H1 (cell line): ENCODE results near the gene PARD6B. TPM values are rescaled to one million over a fixed set of nuclear protein-coding genes. Genes with fewer than 3 reads are reported as not detected.

Experiments
- PHF8 ChIP-seq: fragments of 200-600 bp; sonication (generic); conservative IDR thresholded peaks from 2 replicates; pipeline ENCODE4 v1.7.1; 2012; ENCODE audit warnings: low read depth, mild to moderate bottlenecking, inconsistent platforms, low read length, moderate library complexity
- RBBP5 ChIP-seq: IDR thresholded peaks from 2 replicates; pipeline ENCODE4 v1.7.1; 2012; ENCODE audit warnings: low read depth, mild to moderate bottlenecking, inconsistent platforms, low read length, moderate library complexity, borderline replicate concordance
- polyA plus RNA-seq, 7 experiments: library from polyadenylated mRNA; depleted of rRNA in 3 of 7; stranded (reverse) in 5 of 7; unstranded in 2 of 7; fragments of >200 nt in 5 of 7; fragments of 200-250 nt in 2 of 7; gene quantifications; 1 replicate in 5 of 7; 2 replicates in 1 of 7; 4 replicates in 1 of 7; pipeline versions ENCODE4 v1.2.1 to v1.2.3, GENCODE V29; 2011 to 2013; ENCODE audit warnings: missing spikeins in 2 of 7, mixed read lengths in 2 of 7
- total RNA-seq: library from RNA; stranded (reverse); fragmentation: NEBNext Ultra II Directional; extraction: Animal tissue kit (Norgen Biotek cat#: 25700); gene quantifications from 2 replicates; pipeline ENCODE4 v1.2.1, GENCODE V29; 2021

Gene PARD6B
- total and polyA plus RNA-seq, 2 of the 8 experiments (the other 6 are each of a cell fraction or from before 2014, with no cell fraction given), result 5.2 to 34.1 TPM

GRCh38 chr20:50756447-50756846, 25.1 kb downstream of the PARD6B start (continued):
- TF ChIP-seq RBBP5 (no peak), PHF8 (no peak)
